SK-N-SH treated with all-trans-retinoic acid at 6 μM for 48 hours (cell line): ENCODE data around the gene PMVK.

Experiments used
- ATAC-seq: fragments of 200-7000 bp; cut with Tn5 transposase; 3 replicates; pipeline ENCODE4 v1.9.1; 2020; ENCODE audit warnings: mild to moderate bottlenecking, moderate library complexity
- ARNTL ChIP-seq: fragments of 450-650 bp; formaldehyde crosslinking; IDR thresholded peaks from 2 replicates; pipeline ENCODE4 v1.5.0; 2020; ENCODE audit warnings: low read depth, mild to moderate bottlenecking, moderate library complexity, borderline replicate concordance
- BACH2 ChIP-seq: fragments of 250-450 bp; sonication (Bioruptor Pico); IDR thresholded peaks from 2 replicates; pipeline ENCODE4 v1.9.0; 2021; ENCODE audit warnings: mild to moderate bottlenecking, borderline replicate concordance
- CSDC2 ChIP-seq: fragments of 250-450 bp; sonication (Bioruptor Pico); IDR thresholded peaks from 2 replicates; pipeline ENCODE4 v1.5.0; 2020; ENCODE audit warnings: mild to moderate bottlenecking, moderate library complexity
- ESRRG ChIP-seq: fragments of 250-450 bp; sonication (Bioruptor Pico); IDR thresholded peaks from 2 replicates; pipeline ENCODE4 v1.6.1; 2021; ENCODE audit warnings: mild to moderate bottlenecking
- GLIS3 ChIP-seq: fragments of 250-450 bp; sonication (Bioruptor Pico); IDR thresholded peaks from 2 replicates; pipeline ENCODE4 v1.5.0; 2020; ENCODE audit warnings: mild to moderate bottlenecking, moderate library complexity
- ISL1 ChIP-seq: fragments of 250-450 bp; sonication (Bioruptor Pico); IDR thresholded peaks from 2 replicates; pipeline ENCODE4 v2.1.2; 2022; ENCODE audit warnings: mild to moderate bottlenecking, moderate library complexity
- OSR1 ChIP-seq: fragments of 250-450 bp; sonication (Bioruptor Pico); IDR thresholded peaks from 2 replicates; pipeline ENCODE4 v1.8.0; 2022; ENCODE audit warnings: moderate library complexity, mild to moderate bottlenecking, inconsistent platforms
- PPARA ChIP-seq: fragments of 250-450 bp; sonication (Bioruptor Pico); IDR thresholded peaks from 2 replicates; pipeline ENCODE4 v1.5.0; 2020; ENCODE audit warnings: mild to moderate bottlenecking, borderline replicate concordance
- RARB ChIP-seq: fragments of 250-450 bp; sonication (Bioruptor Pico); IDR thresholded peaks from 2 replicates; pipeline ENCODE4 v1.8.0; 2021; ENCODE audit warnings: mild to moderate bottlenecking, moderate library complexity
- SNAI2 ChIP-seq: fragments of 250-450 bp; sonication (Bioruptor Pico); IDR thresholded peaks from 2 replicates; pipeline ENCODE4 v1.5.0; 2020; ENCODE audit warnings: mild to moderate bottlenecking, moderate library complexity
- TCF4 ChIP-seq: fragments of 250-450 bp; sonication (Bioruptor Pico); IDR thresholded peaks from 2 replicates; pipeline ENCODE4 v1.8.0; 2021; ENCODE audit warnings: mild to moderate bottlenecking, moderate library complexity, borderline replicate concordance
- TOX ChIP-seq: fragments of 250-450 bp; sonication (Bioruptor Pico); IDR thresholded peaks from 2 replicates; pipeline ENCODE4 v1.8.0; 2021; ENCODE audit warnings: mild to moderate bottlenecking, moderate library complexity, borderline replicate concordance
- ZFP3 ChIP-seq: fragments of 250-450 bp; sonication (Bioruptor Pico); IDR thresholded peaks from 2 replicates; pipeline ENCODE4 v1.5.0; 2020; ENCODE audit warnings: mild to moderate bottlenecking, moderate library complexity
- ZFP30 ChIP-seq: fragments of 450-650 bp; formaldehyde crosslinking; IDR thresholded peaks from 2 replicates; pipeline ENCODE4 v1.5.0; 2022; ENCODE audit warnings: mild to moderate bottlenecking, moderate library complexity
- ZNF565 ChIP-seq: fragments of 450-650 bp; formaldehyde crosslinking; conservative IDR thresholded peaks from 2 replicates; pipeline ENCODE4 v1.5.0; 2020; ENCODE audit warnings: low read depth, mild to moderate bottlenecking, moderate library complexity
- ZNF70 ChIP-seq: fragments of 450-650 bp; formaldehyde crosslinking; IDR thresholded peaks from 2 replicates; pipeline ENCODE4 v1.5.0; 2020; ENCODE audit warnings: mild to moderate bottlenecking, moderate library complexity
- ZNF8 ChIP-seq: fragments of 450-650 bp; formaldehyde crosslinking; IDR thresholded peaks from 2 replicates; pipeline ENCODE4 v1.5.0; 2020; ENCODE audit warnings: mild to moderate bottlenecking, moderate library complexity
- TF ChIP-seq, protein P1 (sequence below): fragments of 250-450 bp; sonication (Bioruptor Pico); IDR thresholded peaks from 2 replicates; pipeline ENCODE4 v1.5.0; 2020; ENCODE audit warnings: mild to moderate bottlenecking, moderate library complexity
- TF ChIP-seq, protein P2 (sequence below): fragments of 250-450 bp; sonication (Bioruptor Pico); IDR thresholded peaks from 2 replicates; pipeline ENCODE4 v1.8.0; 2020; ENCODE audit warnings: mild to moderate bottlenecking, moderate library complexity, borderline replicate concordance
- TF ChIP-seq, protein P3 (sequence below): fragments of 250-450 bp; sonication (Bioruptor Pico); IDR thresholded peaks from 2 replicates; pipeline ENCODE4 v1.5.1; 2020; ENCODE audit warnings: low read depth, mild to moderate bottlenecking, moderate library complexity
- TF ChIP-seq, protein P4 (sequence below): fragments of 250-450 bp; sonication (Bioruptor Pico); IDR thresholded peaks from 2 replicates; pipeline ENCODE4 v1.8.0; 2021; ENCODE audit warnings: low read depth, mild to moderate bottlenecking, moderate library complexity, borderline replicate concordance

The PMVK gene

DNA sequence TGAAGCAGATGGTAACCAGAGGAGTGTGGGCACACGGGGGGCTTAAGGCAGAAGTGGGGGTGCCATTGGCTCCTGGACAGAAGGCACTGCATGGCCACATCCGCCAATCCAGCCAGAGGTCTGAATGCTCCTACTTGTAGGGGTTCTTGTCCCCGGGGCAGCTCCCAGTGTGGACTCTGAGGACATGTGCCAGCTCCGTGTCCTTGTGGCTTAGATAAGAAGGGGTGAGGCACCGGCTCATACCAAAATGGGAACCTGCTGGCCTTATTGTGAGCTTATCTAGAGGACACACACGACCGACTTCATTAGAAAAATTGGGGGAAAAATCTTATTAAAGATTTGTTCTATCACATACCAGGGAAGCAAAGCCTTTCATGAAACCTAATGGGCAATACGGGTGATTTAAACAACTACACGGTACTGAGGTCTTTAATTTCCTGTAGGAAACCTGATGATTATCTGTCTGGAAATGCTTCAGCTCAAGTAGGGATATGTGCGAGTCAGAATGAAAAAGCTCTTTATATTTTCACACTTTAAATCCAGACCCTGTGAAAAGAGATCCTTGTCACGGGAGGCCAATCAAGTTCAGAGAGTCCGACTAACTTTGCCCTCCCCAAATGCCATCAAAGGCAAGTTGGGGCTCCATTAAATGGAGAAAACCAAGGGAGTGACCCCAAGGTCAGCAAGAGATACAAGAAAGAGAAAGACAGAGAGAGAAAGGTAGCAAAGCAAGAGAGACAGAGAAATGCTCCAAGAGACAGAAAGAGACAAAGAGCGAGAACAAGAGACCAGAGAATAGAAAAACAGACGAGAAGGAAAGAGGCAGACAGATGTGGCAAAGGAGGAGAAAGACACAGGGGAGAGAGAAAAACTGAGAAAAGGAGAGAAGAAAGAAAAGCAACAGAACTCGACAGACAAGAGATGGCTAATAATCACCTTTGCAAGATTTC lies 52.3 kb downstream of the PMVK start (continued):
- TF ChIP-seq, protein P1, sequence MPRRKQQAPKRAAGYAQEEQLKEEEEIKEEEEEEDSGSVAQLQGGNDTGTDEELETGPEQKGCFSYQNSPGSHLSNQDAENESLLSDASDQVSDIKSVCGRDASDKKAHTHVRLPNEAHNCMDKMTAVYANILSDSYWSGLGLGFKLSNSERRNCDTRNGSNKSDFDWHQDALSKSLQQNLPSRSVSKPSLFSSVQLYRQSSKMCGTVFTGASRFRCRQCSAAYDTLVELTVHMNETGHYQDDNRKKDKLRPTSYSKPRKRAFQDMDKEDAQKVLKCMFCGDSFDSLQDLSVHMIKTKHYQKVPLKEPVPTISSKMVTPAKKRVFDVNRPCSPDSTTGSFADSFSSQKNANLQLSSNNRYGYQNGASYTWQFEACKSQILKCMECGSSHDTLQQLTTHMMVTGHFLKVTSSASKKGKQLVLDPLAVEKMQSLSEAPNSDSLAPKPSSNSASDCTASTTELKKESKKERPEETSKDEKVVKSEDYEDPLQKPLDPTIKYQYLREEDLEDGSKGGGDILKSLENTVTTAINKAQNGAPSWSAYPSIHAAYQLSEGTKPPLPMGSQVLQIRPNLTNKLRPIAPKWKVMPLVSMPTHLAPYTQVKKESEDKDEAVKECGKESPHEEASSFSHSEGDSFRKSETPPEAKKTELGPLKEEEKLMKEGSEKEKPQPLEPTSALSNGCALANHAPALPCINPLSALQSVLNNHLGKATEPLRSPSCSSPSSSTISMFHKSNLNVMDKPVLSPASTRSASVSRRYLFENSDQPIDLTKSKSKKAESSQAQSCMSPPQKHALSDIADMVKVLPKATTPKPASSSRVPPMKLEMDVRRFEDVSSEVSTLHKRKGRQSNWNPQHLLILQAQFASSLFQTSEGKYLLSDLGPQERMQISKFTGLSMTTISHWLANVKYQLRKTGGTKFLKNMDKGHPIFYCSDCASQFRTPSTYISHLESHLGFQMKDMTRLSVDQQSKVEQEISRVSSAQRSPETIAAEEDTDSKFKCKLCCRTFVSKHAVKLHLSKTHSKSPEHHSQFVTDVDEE (CRISPR knock-in tag) = no peak
- TF ChIP-seq ZFP3 (CRISPR knock-in tag) (no peak), ZNF70 (CRISPR knock-in tag) (no peak), GLIS3 (no peak), BACH2 (CRISPR knock-in tag) (no peak), ESRRG (CRISPR knock-in tag) (no peak)
- TF ChIP-seq, protein P2, sequence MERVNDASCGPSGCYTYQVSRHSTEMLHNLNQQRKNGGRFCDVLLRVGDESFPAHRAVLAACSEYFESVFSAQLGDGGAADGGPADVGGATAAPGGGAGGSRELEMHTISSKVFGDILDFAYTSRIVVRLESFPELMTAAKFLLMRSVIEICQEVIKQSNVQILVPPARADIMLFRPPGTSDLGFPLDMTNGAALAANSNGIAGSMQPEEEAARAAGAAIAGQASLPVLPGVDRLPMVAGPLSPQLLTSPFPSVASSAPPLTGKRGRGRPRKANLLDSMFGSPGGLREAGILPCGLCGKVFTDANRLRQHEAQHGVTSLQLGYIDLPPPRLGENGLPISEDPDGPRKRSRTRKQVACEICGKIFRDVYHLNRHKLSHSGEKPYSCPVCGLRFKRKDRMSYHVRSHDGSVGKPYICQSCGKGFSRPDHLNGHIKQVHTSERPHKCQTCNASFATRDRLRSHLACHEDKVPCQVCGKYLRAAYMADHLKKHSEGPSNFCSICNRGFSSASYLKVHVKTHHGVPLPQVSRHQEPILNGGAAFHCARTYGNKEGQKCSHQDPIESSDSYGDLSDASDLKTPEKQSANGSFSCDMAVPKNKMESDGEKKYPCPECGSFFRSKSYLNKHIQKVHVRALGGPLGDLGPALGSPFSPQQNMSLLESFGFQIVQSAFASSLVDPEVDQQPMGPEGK = no peak

DNA sequence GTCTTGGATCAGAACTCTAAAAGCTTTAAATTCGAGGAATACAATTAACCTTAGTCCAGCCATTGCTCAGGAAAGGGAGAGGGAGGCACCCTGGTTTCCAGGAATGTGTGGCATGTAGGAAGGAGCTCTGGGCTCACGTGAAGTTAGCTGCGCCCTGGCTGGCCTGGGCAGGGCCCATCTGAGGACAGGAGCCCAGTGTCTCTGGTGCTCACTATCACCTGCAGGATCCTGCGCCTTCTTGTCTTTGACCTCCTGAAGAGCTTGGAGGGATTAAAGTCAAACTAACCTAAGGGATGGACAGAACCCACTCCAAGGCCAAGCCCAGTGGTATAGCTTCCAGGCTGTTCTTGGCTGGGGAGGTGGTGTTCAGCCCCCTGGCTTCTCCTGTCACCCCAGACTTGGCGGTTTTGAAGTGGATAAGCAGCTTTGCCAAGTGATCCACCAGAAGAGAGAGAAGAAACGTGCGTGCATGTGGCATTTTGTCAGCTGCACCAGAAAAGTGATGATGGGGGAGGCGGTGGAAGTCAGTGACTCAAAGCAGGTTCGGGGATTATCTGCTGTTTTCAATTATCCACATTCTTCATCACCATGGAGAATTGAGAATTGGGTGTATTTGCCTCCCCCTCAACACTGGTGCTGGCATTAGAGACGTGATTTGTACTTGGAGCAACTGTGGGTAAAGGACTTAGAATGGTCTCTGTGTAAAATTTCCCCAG lies 54.5 kb downstream of the PMVK start:
- peak; percentile 16; the same call in 1 of the 3 replicates for ATAC-seq
- no peak for TF ChIP-seq ZFP3 (CRISPR knock-in tag)
- TF ChIP-seq ESRRG (CRISPR knock-in tag) = no peak
- no peak for TF ChIP-seq ZNF565 (CRISPR knock-in tag)
- no peak for TF ChIP-seq TCF4
- TF ChIP-seq CSDC2 (CRISPR knock-in tag) = no peak
- no peak for TF ChIP-seq ZNF8 (CRISPR knock-in tag)
- TF ChIP-seq ISL1 (CRISPR knock-in tag) = no peak
- TF ChIP-seq ZFP30 (CRISPR knock-in tag) = no peak
- TF ChIP-seq RARB (CRISPR knock-in tag) = no peak
- TF ChIP-seq, protein P3, sequence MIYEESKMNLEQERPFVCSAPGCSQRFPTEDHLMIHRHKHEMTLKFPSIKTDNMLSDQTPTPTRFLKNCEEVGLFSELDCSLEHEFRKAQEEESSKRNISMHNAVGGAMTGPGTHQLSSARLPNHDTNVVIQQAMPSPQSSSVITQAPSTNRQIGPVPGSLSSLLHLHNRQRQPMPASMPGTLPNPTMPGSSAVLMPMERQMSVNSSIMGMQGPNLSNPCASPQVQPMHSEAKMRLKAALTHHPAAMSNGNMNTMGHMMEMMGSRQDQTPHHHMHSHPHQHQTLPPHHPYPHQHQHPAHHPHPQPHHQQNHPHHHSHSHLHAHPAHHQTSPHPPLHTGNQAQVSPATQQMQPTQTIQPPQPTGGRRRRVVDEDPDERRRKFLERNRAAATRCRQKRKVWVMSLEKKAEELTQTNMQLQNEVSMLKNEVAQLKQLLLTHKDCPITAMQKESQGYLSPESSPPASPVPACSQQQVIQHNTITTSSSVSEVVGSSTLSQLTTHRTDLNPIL (CRISPR knock-in tag) = no peak
- TF ChIP-seq TOX (CRISPR knock-in tag) = no peak
- TF ChIP-seq PPARA = no peak
- TF ChIP-seq OSR1 = no peak

DNA sequence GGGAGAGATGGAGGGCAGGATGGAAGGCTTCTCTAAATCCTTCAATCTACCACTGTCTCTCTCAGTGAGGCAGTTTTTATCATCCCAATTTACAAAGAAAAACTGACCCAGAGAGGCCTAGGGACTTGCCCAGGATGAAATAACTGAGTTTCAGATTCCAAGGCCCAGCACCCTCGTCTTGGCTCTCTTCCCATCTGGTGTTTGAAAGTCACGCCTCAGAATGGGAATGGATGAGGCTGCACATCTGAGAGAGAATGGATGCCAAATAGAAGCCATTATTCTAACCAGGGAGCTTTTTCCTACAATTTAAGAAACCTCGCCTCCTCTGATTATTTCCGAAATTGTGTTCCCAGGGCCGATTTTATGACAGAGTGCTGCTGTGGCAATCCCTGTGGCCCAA lies 55.8 kb downstream of the PMVK start:
- no peak for ATAC-seq
- TF ChIP-seq CSDC2 (CRISPR knock-in tag) = no peak
- no peak for TF ChIP-seq ZFP30 (CRISPR knock-in tag)
- TF ChIP-seq GLIS3 = no peak
- TF ChIP-seq SNAI2 (CRISPR knock-in tag) = no peak
- TF ChIP-seq ZNF565 (CRISPR knock-in tag) = no peak
- no peak for TF ChIP-seq TCF4
- no peak for TF ChIP-seq ZNF70 (CRISPR knock-in tag)
- no peak for TF ChIP-seq PPARA
- no peak for TF ChIP-seq TOX (CRISPR knock-in tag)
- no peak for TF ChIP-seq BACH2 (CRISPR knock-in tag)
- no peak for TF ChIP-seq ZFP3 (CRISPR knock-in tag)
- TF ChIP-seq ARNTL (CRISPR knock-in tag) = no peak
- TF ChIP-seq, protein P3 (CRISPR knock-in tag) = no peak
- TF ChIP-seq ISL1 (CRISPR knock-in tag) = no peak
- TF ChIP-seq, protein P2 = no peak
- no peak for TF ChIP-seq RARB (CRISPR knock-in tag)
- TF ChIP-seq ZNF8 (CRISPR knock-in tag) = no peak
- TF ChIP-seq OSR1 = no peak
- TF ChIP-seq, protein P4, sequence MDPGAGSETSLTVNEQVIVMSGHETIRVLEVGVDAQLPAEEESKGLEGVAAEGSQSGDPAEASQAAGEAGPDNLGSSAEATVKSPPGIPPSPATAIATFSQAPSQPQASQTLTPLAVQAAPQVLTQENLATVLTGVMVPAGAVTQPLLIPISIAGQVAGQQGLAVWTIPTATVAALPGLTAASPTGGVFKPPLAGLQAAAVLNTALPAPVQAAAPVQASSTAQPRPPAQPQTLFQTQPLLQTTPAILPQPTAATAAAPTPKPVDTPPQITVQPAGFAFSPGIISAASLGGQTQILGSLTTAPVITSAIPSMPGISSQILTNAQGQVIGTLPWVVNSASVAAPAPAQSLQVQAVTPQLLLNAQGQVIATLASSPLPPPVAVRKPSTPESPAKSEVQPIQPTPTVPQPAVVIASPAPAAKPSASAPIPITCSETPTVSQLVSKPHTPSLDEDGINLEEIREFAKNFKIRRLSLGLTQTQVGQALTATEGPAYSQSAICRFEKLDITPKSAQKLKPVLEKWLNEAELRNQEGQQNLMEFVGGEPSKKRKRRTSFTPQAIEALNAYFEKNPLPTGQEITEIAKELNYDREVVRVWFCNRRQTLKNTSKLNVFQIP (CRISPR knock-in tag) = no peak
